Measurements from ENCODE around the gene LARP4B. TPM values are rescaled to one million over a fixed set of nuclear protein-coding genes. Genes with fewer than 3 reads are reported as not detected.

LARP4B gene
- total RNA-seq, 1 donor from 2014 or later, result 137 TPM

GRCh38 chr10:866577-866941, 64.9 kb downstream of the LARP4B start:
- H3K4me1 Mint-ChIP-seq (ENCODE audit: low read depth), result peaks cover 23% of the 10 kb centered on the region
- no peaks in the 10 kb centered on the region for H3K27me3 Mint-ChIP-seq (ENCODE audit: low read depth)
- peaks cover 64% of the 10 kb centered on the region for H3K36me3 Mint-ChIP-seq (ENCODE audit: low read depth)
- intact Hi-C loops (cut with micrococcal nuclease), result no loop called here
- H3K4me3 Mint-ChIP-seq (ENCODE audit: low read depth), result no peak overlapping the region
- DNase-seq (ENCODE audit: low spot score), result no peak
- H3K27ac Mint-ChIP-seq, result no peak overlapping the region
- H3K9me3 Mint-ChIP-seq, result no peaks in the 10 kb centered on the region

GRCh38 chr10:865924-866576, 65.5 kb downstream of the LARP4B start:
- peaks cover 67% of the 10 kb centered on the region for H3K36me3 Mint-ChIP-seq (ENCODE audit: low read depth)
- H3K9me3 Mint-ChIP-seq, result no peaks in the 10 kb centered on the region
- no peak overlapping the region for H3K4me3 Mint-ChIP-seq (ENCODE audit: low read depth)
- H3K27ac Mint-ChIP-seq, result no peak overlapping the region
- no peak for DNase-seq (ENCODE audit: low spot score)
- no peaks in the 10 kb centered on the region for H3K27me3 Mint-ChIP-seq (ENCODE audit: low read depth)
- intact Hi-C loops (cut with micrococcal nuclease), result no loop called here
- peaks cover 18% of the 10 kb centered on the region for H3K4me1 Mint-ChIP-seq (ENCODE audit: low read depth)

- Mint-ChIP-seq H3K27me3 (ENCODE audit: low read depth) (no peaks in the 10 kb centered on the region), H3K9me3 (no peaks in the 10 kb centered on the region), H3K4me1 (ENCODE audit: low read depth) (peaks cover 10% of the 10 kb centered on the region), H3K27ac (no peak overlapping the region), H3K4me3 (ENCODE audit: low read depth) (no peak overlapping the region), H3K36me3 (ENCODE audit: low read depth) (peaks cover 67% of the 10 kb centered on the region)
- intact Hi-C loops (cut with micrococcal nuclease), result no loop called here
- DNase-seq (ENCODE audit: low spot score), result no peak
Measured at GRCh38 chr10:865257-865656, 66.2 kb downstream of the LARP4B start.

GRCh38 chr10:860519-860918, 71.0 kb downstream of the LARP4B start:
- intact Hi-C loops (cut with micrococcal nuclease), result no loop called here
- H3K9me3 Mint-ChIP-seq, result no peaks in the 10 kb centered on the region
- H3K27ac Mint-ChIP-seq, result no peak overlapping the region
- no peak for DNase-seq (ENCODE audit: low spot score)
- H3K4me3 Mint-ChIP-seq (ENCODE audit: low read depth), result no peak overlapping the region
- H3K36me3 Mint-ChIP-seq (ENCODE audit: low read depth), result peaks cover 83% of the 10 kb centered on the region
- H3K4me1 Mint-ChIP-seq (ENCODE audit: low read depth), result peaks cover 15% of the 10 kb centered on the region
- no peaks in the 10 kb centered on the region for H3K27me3 Mint-ChIP-seq (ENCODE audit: low read depth)

GRCh38 chr10:856416-857157, 74.9 kb downstream of the LARP4B start:
- Mint-ChIP-seq H3K4me1 (ENCODE audit: low read depth) (peaks cover 32% of the 10 kb centered on the region), H3K27ac (peak overlapping the region; percentile 66), H3K36me3 (ENCODE audit: low read depth) (peaks cover 82% of the 10 kb centered on the region), H3K4me3 (ENCODE audit: low read depth) (no peak overlapping the region), H3K27me3 (ENCODE audit: low read depth) (no peaks in the 10 kb centered on the region), H3K9me3 (peaks cover 4% of the 10 kb centered on the region)
- no peak for DNase-seq (ENCODE audit: low spot score)
- intact Hi-C loops (cut with micrococcal nuclease), result no loop called here

- peaks cover 8% of the 10 kb centered on the region for H3K9me3 Mint-ChIP-seq
- intact Hi-C loops (cut with micrococcal nuclease), result no loop called here
- H3K4me3 Mint-ChIP-seq (ENCODE audit: low read depth), result no peak overlapping the region
- H3K4me1 Mint-ChIP-seq (ENCODE audit: low read depth), result peaks cover 37% of the 10 kb centered on the region
- DNase-seq (ENCODE audit: low spot score), result no peak
- peaks cover 81% of the 10 kb centered on the region for H3K36me3 Mint-ChIP-seq (ENCODE audit: low read depth)
- no peak overlapping the region for H3K27ac Mint-ChIP-seq
- H3K27me3 Mint-ChIP-seq (ENCODE audit: low read depth), result no peaks in the 10 kb centered on the region
Measured at GRCh38 chr10:855671-856070, 75.8 kb downstream of the LARP4B start.

GRCh38 chr10:855079-855478, 76.4 kb downstream of the LARP4B start:
- H3K9me3 Mint-ChIP-seq, result peaks cover 13% of the 10 kb centered on the region
- no peaks in the 10 kb centered on the region for H3K27me3 Mint-ChIP-seq (ENCODE audit: low read depth)
- peaks cover 37% of the 10 kb centered on the region for H3K4me1 Mint-ChIP-seq (ENCODE audit: low read depth)
- DNase-seq (ENCODE audit: low spot score), result no peak
- no peak overlapping the region for H3K27ac Mint-ChIP-seq
- H3K36me3 Mint-ChIP-seq (ENCODE audit: low read depth), result peaks cover 80% of the 10 kb centered on the region
- H3K4me3 Mint-ChIP-seq (ENCODE audit: low read depth), result no peak overlapping the region
- intact Hi-C loops (cut with micrococcal nuclease), result no loop called here

- H3K36me3 Mint-ChIP-seq (ENCODE audit: low read depth), result peaks cover 78% of the 10 kb centered on the region
- H3K9me3 Mint-ChIP-seq, result peaks cover 19% of the 10 kb centered on the region
- intact Hi-C loops (cut with micrococcal nuclease), result no loop called here
- H3K27me3 Mint-ChIP-seq (ENCODE audit: low read depth), result no peaks in the 10 kb centered on the region
- DNase-seq (ENCODE audit: low spot score), result no peak
- H3K4me3 Mint-ChIP-seq (ENCODE audit: low read depth), result no peak overlapping the region
- H3K27ac Mint-ChIP-seq, result no peak overlapping the region
- peaks cover 32% of the 10 kb centered on the region for H3K4me1 Mint-ChIP-seq (ENCODE audit: low read depth)
Measured at GRCh38 chr10:853017-853416, 78.5 kb downstream of the LARP4B start.

- Mint-ChIP-seq H3K9me3 (peaks cover 19% of the 10 kb centered on the region), H3K27ac (peak overlapping the region; percentile 56), H3K27me3 (ENCODE audit: low read depth) (no peaks in the 10 kb centered on the region), H3K4me1 (ENCODE audit: low read depth) (peaks cover 29% of the 10 kb centered on the region), H3K4me3 (ENCODE audit: low read depth) (no peak overlapping the region), H3K36me3 (ENCODE audit: low read depth) (peaks cover 81% of the 10 kb centered on the region)
- DNase-seq (ENCODE audit: low spot score), result no peak
- intact Hi-C loops (cut with micrococcal nuclease), result no loop called here
Measured at GRCh38 chr10:852386-852785, 79.1 kb downstream of the LARP4B start.

GRCh38 chr10:851901-852300, 79.6 kb downstream of the LARP4B start:
- Mint-ChIP-seq H3K9me3 (peaks cover 19% of the 10 kb centered on the region), H3K27me3 (ENCODE audit: low read depth) (no peaks in the 10 kb centered on the region), H3K4me3 (ENCODE audit: low read depth) (no peak overlapping the region), H3K36me3 (ENCODE audit: low read depth) (peaks cover 81% of the 10 kb centered on the region), H3K27ac (peak overlapping the region; percentile 56), H3K4me1 (ENCODE audit: low read depth) (peaks cover 28% of the 10 kb centered on the region)
- no peak for DNase-seq (ENCODE audit: low spot score)
- intact Hi-C loops (cut with micrococcal nuclease), result no loop called here

GRCh38 chr10:850093-850492, 81.4 kb downstream of the LARP4B start:
- peaks cover 19% of the 10 kb centered on the region for H3K9me3 Mint-ChIP-seq
- DNase-seq (ENCODE audit: low spot score), result no peak
- intact Hi-C loops (cut with micrococcal nuclease), result no loop called here
- H3K4me1 Mint-ChIP-seq (ENCODE audit: low read depth), result peaks cover 43% of the 10 kb centered on the region
- peaks cover 84% of the 10 kb centered on the region for H3K36me3 Mint-ChIP-seq (ENCODE audit: low read depth)
- no peaks in the 10 kb centered on the region for H3K27me3 Mint-ChIP-seq (ENCODE audit: low read depth)
- no peak overlapping the region for H3K4me3 Mint-ChIP-seq (ENCODE audit: low read depth)
- H3K27ac Mint-ChIP-seq, result no peak overlapping the region

- intact Hi-C loops (cut with micrococcal nuclease), result no loop called here
- peaks cover 19% of the 10 kb centered on the region for H3K9me3 Mint-ChIP-seq
- H3K27me3 Mint-ChIP-seq (ENCODE audit: low read depth), result no peaks in the 10 kb centered on the region
- peaks cover 86% of the 10 kb centered on the region for H3K36me3 Mint-ChIP-seq (ENCODE audit: low read depth)
- H3K4me3 Mint-ChIP-seq (ENCODE audit: low read depth), result no peak overlapping the region
- H3K4me1 Mint-ChIP-seq (ENCODE audit: low read depth), result peaks cover 54% of the 10 kb centered on the region
- H3K27ac Mint-ChIP-seq, result no peak overlapping the region
- DNase-seq (ENCODE audit: low spot score), result no peak
Measured at GRCh38 chr10:847868-848267, 83.6 kb downstream of the LARP4B start.

GRCh38 chr10:846126-846685, 85.3 kb downstream of the LARP4B start:
- Mint-ChIP-seq H3K9me3 (peaks cover 14% of the 10 kb centered on the region), H3K4me3 (ENCODE audit: low read depth) (no peak overlapping the region), H3K27me3 (ENCODE audit: low read depth) (no peaks in the 10 kb centered on the region), H3K27ac (peak overlapping the region; percentile 51), H3K36me3 (ENCODE audit: low read depth) (peaks cover 75% of the 10 kb centered on the region), H3K4me1 (ENCODE audit: low read depth) (peaks cover 38% of the 10 kb centered on the region)
- intact Hi-C loops (cut with micrococcal nuclease), result no loop called here
- DNase-seq (ENCODE audit: low spot score), result no peak
